Natural killer cell (primary cell): ENCODE measurements around the gene CACNB2. TPM values are rescaled to one million over a fixed set of nuclear protein-coding genes. Genes with fewer than 3 reads are reported as not detected.

Experiments
- ATAC-seq, 3 donors: fragments of 150-1000 bp in 2 of 3; fragments of 200-7000 bp in 1 of 3; cut with Tn5 transposase; 1 replicate in 1 of 3; 2 replicates in 2 of 3; pipeline ENCODE4 v1.10.0; 2021; ENCODE audit warnings: mild to moderate bottlenecking in 2 of 3, moderate library complexity in 2 of 3
- DNase-seq, 2 donors: peaks; one replicate each; pipeline versions ENCODE4 v3.0.0 to v3.0.0-alpha.2; 2013 to 2021; ENCODE audit warnings: mixed read lengths in 1 of 2
- H3K27ac ChIP-seq: one replicate; pipeline ENCODE4 v1.5.1; 2013; ENCODE audit warnings: mild to moderate bottlenecking, low read length
- H3K27me3 ChIP-seq: one replicate; pipeline ENCODE4 v1.6.1; 2013; ENCODE audit warnings: low read length; ENCODE audit not compliant: control insufficient read depth, insufficient read depth
- H3K36me3 ChIP-seq: one replicate; pipeline ENCODE4 v1.6.1; 2013; ENCODE audit warnings: low read length; ENCODE audit not compliant: control insufficient read depth, insufficient read depth
- H3K4me1 ChIP-seq: one replicate; pipeline ENCODE4 v1.6.1; 2013; ENCODE audit warnings: low read length; ENCODE audit not compliant: control insufficient read depth, insufficient read depth
- H3K4me3 ChIP-seq: one replicate; pipeline ENCODE4 v1.5.1; 2013; ENCODE audit warnings: low read length
- H3K9me3 ChIP-seq: one replicate; pipeline ENCODE4 v1.6.1; 2013; ENCODE audit warnings: low read length; ENCODE audit not compliant: control insufficient read depth, insufficient read depth
- H3K27ac Mint-ChIP-seq, 2 donors: one replicate each; pipeline ENCODE4 v1.8.0; 2022; ENCODE audit warnings: mild to moderate bottlenecking in 2 of 2, mixed read lengths in 2 of 2, moderate library complexity in 1 of 2
- H3K27me3 Mint-ChIP-seq, 2 donors: one replicate each; pipeline ENCODE4 v1.8.0; 2022; ENCODE audit warnings: low read depth in 2 of 2, mixed read lengths in 2 of 2
- H3K36me3 Mint-ChIP-seq: one replicate; pipeline ENCODE4 v1.8.0; 2022; ENCODE audit warnings: mixed read lengths
- H3K4me1 Mint-ChIP-seq, 2 donors: one replicate each; pipeline ENCODE4 v1.8.0; 2022; ENCODE audit warnings: mixed read lengths in 2 of 2
- H3K4me3 Mint-ChIP-seq: one replicate; pipeline ENCODE4 v1.8.0; 2022; ENCODE audit warnings: mild to moderate bottlenecking, moderate library complexity, mixed read lengths
- H3K9me3 Mint-ChIP-seq, 2 donors: one replicate each; pipeline ENCODE4 v1.8.0; 2022; ENCODE audit warnings: mixed read lengths in 2 of 2
- WGBS: methylation state at CpG from one replicate; pipeline ENCODE4 v1.1.7; 2013; ENCODE audit warnings: missing lambda C conversion rate; ENCODE audit not compliant: insufficient coverage; 5-methylcytosine and 5-hydroxymethylcytosine counted together
- intact Hi-C: fragments of 100-400 bp; cut with micrococcal nuclease; formaldehyde crosslinking; loops from one replicate; pipeline ENCODE4 v1.14.2; 2022
- total RNA-seq, 4 donors: library from RNA; stranded (reverse); fragments of 120-200 nt in 1 of 4; gene quantifications; one replicate each; pipeline versions ENCODE4 v1.2.3 to v1.2.4, GENCODE V29; 2013 to 2022
- TF ChIP-seq, protein P1 (sequence below): fragments of 200-600 bp; IDR thresholded peaks from one replicate; pipeline ENCODE4 v1.8.0; 2022; ENCODE audit warnings: antibody characterized with exemption

CACNB2 gene
- total RNA-seq, 3 donors from 2014 or later (not counting 1 experiment from before 2014, with no cell fraction given) = not detected

DNA sequence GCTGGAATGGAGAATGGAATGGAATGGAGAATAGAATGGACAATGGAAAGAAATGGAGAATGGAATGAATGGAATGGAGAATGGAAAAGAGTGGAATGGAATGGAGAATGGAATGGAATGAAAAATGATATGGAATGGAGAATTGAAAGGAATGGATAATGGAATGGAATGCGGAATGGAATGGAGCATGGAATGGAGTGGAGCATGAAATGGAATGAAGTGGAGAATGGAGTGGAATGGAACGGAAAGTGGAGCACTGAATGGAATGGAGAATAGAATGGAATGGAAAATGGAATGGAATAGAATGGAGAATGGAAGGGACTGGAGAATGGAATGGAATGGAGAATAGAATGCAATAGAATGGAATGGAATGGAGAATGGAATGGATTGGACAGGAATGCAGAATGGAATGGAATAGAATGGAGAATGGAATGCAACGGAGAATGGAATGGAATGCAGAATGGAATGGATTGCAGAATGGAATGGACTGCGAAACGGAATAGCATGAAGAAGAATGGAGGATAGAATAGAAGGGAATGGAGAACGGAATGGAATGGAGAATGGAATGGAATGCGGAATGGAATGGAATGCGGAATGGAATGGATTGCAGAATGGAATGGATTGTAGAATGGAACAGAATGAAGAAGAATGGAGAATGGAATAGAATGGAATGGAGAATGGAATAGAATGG is 421.8 kb downstream of the CACNB2 start:
- Histone ChIP-seq H3K4me1 (no peaks in the 10 kb centered on the region), H3K36me3 (peaks cover 1% of the 10 kb centered on the region), H3K27me3 (no peaks in the 10 kb centered on the region), H3K9me3 (no peaks in the 10 kb centered on the region), H3K27ac (no peak overlapping the region), H3K4me3 (no peak overlapping the region)
- Mint-ChIP-seq H3K36me3 (no peaks in the 10 kb centered on the region), H3K4me3 (no peak overlapping the region), H3K4me1 (no peaks in the 10 kb centered on the region), H3K9me3 (no peaks in the 10 kb centered on the region), H3K27ac (no peak overlapping the region), H3K27me3 (no peaks in the 10 kb centered on the region)
- 97% methylated on average over 8 of the region's 8 CpGs for WGBS
- DNase-seq (no peak), ATAC-seq (no peak)
- TF ChIP-seq, protein P1, sequence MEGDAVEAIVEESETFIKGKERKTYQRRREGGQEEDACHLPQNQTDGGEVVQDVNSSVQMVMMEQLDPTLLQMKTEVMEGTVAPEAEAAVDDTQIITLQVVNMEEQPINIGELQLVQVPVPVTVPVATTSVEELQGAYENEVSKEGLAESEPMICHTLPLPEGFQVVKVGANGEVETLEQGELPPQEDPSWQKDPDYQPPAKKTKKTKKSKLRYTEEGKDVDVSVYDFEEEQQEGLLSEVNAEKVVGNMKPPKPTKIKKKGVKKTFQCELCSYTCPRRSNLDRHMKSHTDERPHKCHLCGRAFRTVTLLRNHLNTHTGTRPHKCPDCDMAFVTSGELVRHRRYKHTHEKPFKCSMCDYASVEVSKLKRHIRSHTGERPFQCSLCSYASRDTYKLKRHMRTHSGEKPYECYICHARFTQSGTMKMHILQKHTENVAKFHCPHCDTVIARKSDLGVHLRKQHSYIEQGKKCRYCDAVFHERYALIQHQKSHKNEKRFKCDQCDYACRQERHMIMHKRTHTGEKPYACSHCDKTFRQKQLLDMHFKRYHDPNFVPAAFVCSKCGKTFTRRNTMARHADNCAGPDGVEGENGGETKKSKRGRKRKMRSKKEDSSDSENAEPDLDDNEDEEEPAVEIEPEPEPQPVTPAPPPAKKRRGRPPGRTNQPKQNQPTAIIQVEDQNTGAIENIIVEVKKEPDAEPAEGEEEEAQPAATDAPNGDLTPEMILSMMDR = no peak
- intact Hi-C loops = no loop called here

DNA sequence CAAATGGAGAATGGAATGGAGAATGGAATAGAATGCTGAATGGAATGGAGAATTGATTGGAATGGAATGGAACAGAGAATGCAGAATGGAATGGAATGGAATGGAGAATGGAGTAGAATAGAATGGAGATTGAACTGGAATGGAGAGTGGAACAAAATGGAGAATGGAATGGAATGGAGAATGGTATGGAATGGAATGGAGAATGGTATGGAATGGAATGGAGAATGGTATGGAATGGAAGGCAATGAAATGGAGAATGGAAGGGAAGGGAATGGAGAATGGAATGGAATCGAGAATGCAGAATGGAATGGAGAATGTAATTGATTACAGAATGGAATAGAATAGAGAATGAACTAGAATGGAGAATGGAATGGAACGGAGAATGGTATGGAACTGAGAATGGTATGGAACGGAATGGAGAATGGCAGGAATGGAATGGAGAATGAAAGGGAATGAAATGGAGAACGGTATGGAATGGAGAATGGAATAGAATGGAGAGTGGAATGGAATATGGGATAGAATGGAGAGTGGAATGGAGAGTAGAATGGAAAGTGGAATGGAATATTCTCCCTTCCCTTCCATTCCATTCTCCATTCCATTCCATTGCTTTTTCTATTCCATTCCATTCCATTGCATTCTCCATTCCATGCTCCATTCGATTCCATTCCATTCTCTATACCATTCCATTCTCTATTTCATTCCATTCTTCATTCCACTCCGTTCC is 422.9 kb downstream of the CACNB2 start:
- no peak for DNase-seq
- no peak overlapping the region for H3K4me3 Mint-ChIP-seq
- WGBS = 95% methylated on average over 6 of the region's 6 CpGs
- Histone ChIP-seq H3K36me3 (no peaks in the 10 kb centered on the region), H3K4me1 (no peaks in the 10 kb centered on the region), H3K27me3 (no peaks in the 10 kb centered on the region), H3K27ac (no peak overlapping the region), H3K9me3 (no peaks in the 10 kb centered on the region), H3K4me3 (no peak overlapping the region)
- intact Hi-C loops = no loop called here
- no peaks in the 10 kb centered on the region for H3K9me3 Mint-ChIP-seq
- TF ChIP-seq, protein P1 = no peak
- H3K4me1 Mint-ChIP-seq = no peaks in the 10 kb centered on the region
- H3K27ac Mint-ChIP-seq = no peak overlapping the region
- no peaks in the 10 kb centered on the region for H3K27me3 Mint-ChIP-seq
- no peak for ATAC-seq
- H3K36me3 Mint-ChIP-seq = no peaks in the 10 kb centered on the region

DNA sequence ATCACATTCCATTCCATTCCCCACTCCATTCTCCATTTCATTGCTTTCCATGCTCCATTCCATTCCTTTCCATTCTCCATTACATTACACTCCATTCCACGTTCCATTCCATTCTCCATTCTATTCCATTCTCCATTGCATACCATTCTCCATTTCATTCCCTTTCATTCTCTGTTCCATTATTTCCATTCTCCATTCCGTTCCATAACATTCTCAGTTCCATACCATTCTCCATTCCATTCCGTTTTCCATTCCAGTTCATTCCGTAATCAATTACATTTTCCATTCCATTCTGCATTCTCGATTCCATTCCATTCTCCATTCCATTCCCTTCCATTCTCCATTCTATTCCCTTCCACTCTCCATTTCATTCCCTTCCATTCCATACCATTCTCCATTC is 424.8 kb downstream of the CACNB2 start:
- no peaks in the 10 kb centered on the region for H3K27me3 Mint-ChIP-seq
- no peaks in the 10 kb centered on the region for H3K9me3 Mint-ChIP-seq
- Histone ChIP-seq H3K36me3 (no peaks in the 10 kb centered on the region), H3K4me1 (no peaks in the 10 kb centered on the region), H3K9me3 (no peaks in the 10 kb centered on the region), H3K27me3 (no peaks in the 10 kb centered on the region), H3K4me3 (no peak overlapping the region), H3K27ac (no peak overlapping the region)
- intact Hi-C loops = no loop called here
- WGBS = 98% methylated on average over 5 of the region's 5 CpGs
- H3K36me3 Mint-ChIP-seq = no peaks in the 10 kb centered on the region
- H3K4me3 Mint-ChIP-seq = no peak overlapping the region
- TF ChIP-seq, protein P1 = no peak
- ATAC-seq (no peak), DNase-seq (no peak)
- no peaks in the 10 kb centered on the region for H3K4me1 Mint-ChIP-seq
- H3K27ac Mint-ChIP-seq = no peak overlapping the region
